Subcutaneous abdominal adipose tissue (tissue), 5 donors: ENCODE results near the gene DUSP6.

Experiments used
- H3K27ac ChIP-seq: one replicate; pipeline ENCODE4 v1.7.0; 2013; ENCODE audit warnings: low read depth, mild to moderate bottlenecking, inconsistent platforms, low read length, moderate library complexity
- H3K27me3 ChIP-seq, 5 donors: one replicate each; pipeline ENCODE4 v1.7.0; 2013; ENCODE audit warnings: low read length in 5 of 5, inconsistent platforms in 1 of 5; ENCODE audit not compliant: control insufficient read depth in 5 of 5, insufficient read depth in 4 of 5
- H3K36me3 ChIP-seq, 5 donors: one replicate each; pipeline ENCODE4 v1.7.0; 2013; ENCODE audit warnings: low read length in 5 of 5; ENCODE audit not compliant: control insufficient read depth in 5 of 5, insufficient read depth in 5 of 5
- H3K4me1 ChIP-seq, 5 donors: one replicate each; pipeline ENCODE4 v1.7.0; 2013; ENCODE audit warnings: low read length in 5 of 5, mild to moderate bottlenecking in 3 of 5, moderate library complexity in 1 of 5; ENCODE audit not compliant: control insufficient read depth in 5 of 5, insufficient read depth in 5 of 5
- H3K4me3 ChIP-seq, 5 donors: one replicate each; pipeline ENCODE4 v1.7.0; 2013; ENCODE audit warnings: low read length in 5 of 5, low read depth in 1 of 5
- H3K9ac ChIP-seq, 5 donors: one replicate each; pipeline ENCODE4 v1.7.0; 2013; ENCODE audit warnings: low read length in 5 of 5, mild to moderate bottlenecking in 4 of 5, moderate library complexity in 3 of 5
- H3K9me3 ChIP-seq, 5 donors: one replicate each; pipeline ENCODE4 v1.7.0; 2013; ENCODE audit warnings: low read length in 5 of 5; ENCODE audit not compliant: control insufficient read depth in 5 of 5
- donor health status: healthy.
- donor health status: healthy.
- donor health status: healthy.
- donor health status: healthy.
- donor health status: healthy.

The DUSP6 gene

GRCh38 chr12:89307474-89308253, 44.6 kb downstream of the DUSP6 start:
- no peak overlapping the region for H3K4me3 ChIP-seq

GRCh38 chr12:89306827-89307473, 45.4 kb downstream of the DUSP6 start:
- H3K9ac ChIP-seq: no peak overlapping the region
- H3K27ac ChIP-seq: no peak overlapping the region
- peaks cover 0 to 6% (median 0%) of the 10 kb centered on the region in 5 donors for H3K4me1 ChIP-seq
- H3K4me3 ChIP-seq: no peak overlapping the region
- no peaks in the 10 kb centered on the region for H3K27me3 ChIP-seq
- H3K9me3 ChIP-seq: no peaks in the 10 kb centered on the region
- H3K36me3 ChIP-seq: no peaks in the 10 kb centered on the region

More at GRCh38 chr12:89307474-89308253, 44.6 kb downstream of the DUSP6 start:
- Histone ChIP-seq H3K27ac (no peak overlapping the region), H3K9ac (no peak overlapping the region), H3K4me1 (peaks cover 0 to 6% (median 0%) of the 10 kb centered on the region in 5 donors), H3K36me3 (no peaks in the 10 kb centered on the region), H3K27me3 (no peaks in the 10 kb centered on the region), H3K9me3 (no peaks in the 10 kb centered on the region)

GRCh38 chr12:89305373-89305772, 46.9 kb downstream of the DUSP6 start:
- Histone ChIP-seq H3K36me3 (no peaks in the 10 kb centered on the region), H3K4me1 (peaks cover 0 to 6% (median 0%) of the 10 kb centered on the region in 5 donors), H3K4me3 (no peak overlapping the region), H3K27ac (no peak overlapping the region), H3K27me3 (no peaks in the 10 kb centered on the region), H3K9me3 (no peaks in the 10 kb centered on the region), H3K9ac (no peak overlapping the region)

GRCh38 chr12:89299931-89300330, 52.4 kb downstream of the DUSP6 start:
- Histone ChIP-seq H3K4me1 (peaks cover 0 to 5% (median 0%) of the 10 kb centered on the region in 5 donors), H3K9ac (no peak overlapping the region), H3K36me3 (no peaks in the 10 kb centered on the region), H3K4me3 (no peak overlapping the region), H3K27ac (no peak overlapping the region), H3K27me3 (no peaks in the 10 kb centered on the region), H3K9me3 (no peaks in the 10 kb centered on the region)

GRCh38 chr12:89299417-89299816, 52.9 kb downstream of the DUSP6 start:
- Histone ChIP-seq H3K9me3 (no peaks in the 10 kb centered on the region), H3K27ac (no peak overlapping the region), H3K4me1 (peaks cover 0 to 5% (median 0%) of the 10 kb centered on the region in 5 donors), H3K9ac (no peak overlapping the region), H3K36me3 (no peaks in the 10 kb centered on the region), H3K27me3 (no peaks in the 10 kb centered on the region), H3K4me3 (no peak overlapping the region)
